HK-2 (cell line): ENCODE data around the gene SPANXN4.

ENCODE experiments used
- DNase-seq: peaks from one replicate; pipeline ENCODE4 v3.0.0-alpha.2; 2018; ENCODE audit not compliant: unreplicated experiment

Gene SPANXN4, protein sequence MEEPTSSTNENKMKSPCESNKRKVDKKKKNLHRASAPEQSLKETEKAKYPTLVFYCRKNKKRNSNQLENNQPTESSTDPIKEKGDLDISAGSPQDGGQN

GRCh38 chrX:143025628-143026027 is at the start of gene SPANXN4:
Gene SPANXN4, plus strand, starts transcription at chrX:143025928. Its CDS starts 87 bp downstream, at chrX:143026015.
- DNase-seq = no peak

DNA sequence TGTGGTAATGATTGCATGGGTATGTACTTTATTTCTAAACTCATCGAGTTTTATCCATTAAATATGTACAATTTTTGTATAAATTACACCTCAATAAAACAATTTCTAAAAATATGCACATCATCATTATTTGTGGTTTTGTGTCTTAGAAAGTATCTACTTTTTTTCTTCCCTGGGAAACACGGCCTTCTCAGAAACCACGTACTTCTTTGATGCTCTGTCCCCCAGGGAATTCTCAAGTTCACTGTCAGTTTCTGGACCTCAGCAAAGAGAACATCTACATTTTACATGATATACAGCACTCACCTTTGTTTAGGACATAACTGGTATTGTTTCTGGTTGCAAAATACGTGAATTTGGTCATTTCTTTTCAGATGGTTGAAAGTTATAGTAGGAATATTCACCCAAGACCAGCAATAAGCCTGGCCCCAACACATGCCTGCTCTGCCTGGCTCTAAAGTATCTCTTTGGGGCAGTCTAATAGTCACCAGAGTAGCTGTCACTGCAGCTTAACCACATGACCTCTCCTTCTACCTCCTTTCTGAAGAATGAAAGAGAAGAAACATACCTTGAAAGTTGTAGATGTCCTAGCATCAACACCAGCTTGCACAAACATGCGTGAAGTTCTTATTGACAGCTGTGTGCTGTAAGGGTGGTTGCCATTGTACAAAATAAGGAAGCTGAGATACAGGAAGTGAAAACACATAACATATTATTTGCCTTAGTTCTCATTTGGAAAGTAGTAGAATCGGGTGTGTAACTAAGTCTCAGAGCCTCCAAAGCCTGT is 48.4 kb upstream of the SPANXN4 start:
- no peak for DNase-seq

- DNase-seq = no peak
Observed at GRCh38 chrX:142978130-142978684, 47.5 kb upstream of the SPANXN4 start.

GRCh38 chrX:142982679-142983078 is 43.0 kb upstream of the SPANXN4 start:
- no peak for DNase-seq

GRCh38 chrX:142994988-142995387 is 30.7 kb upstream of the SPANXN4 start:
- DNase-seq = no peak

- DNase-seq = no peak
Observed at GRCh38 chrX:142998447-142999198, 27.1 kb upstream of the SPANXN4 start.

DNA sequence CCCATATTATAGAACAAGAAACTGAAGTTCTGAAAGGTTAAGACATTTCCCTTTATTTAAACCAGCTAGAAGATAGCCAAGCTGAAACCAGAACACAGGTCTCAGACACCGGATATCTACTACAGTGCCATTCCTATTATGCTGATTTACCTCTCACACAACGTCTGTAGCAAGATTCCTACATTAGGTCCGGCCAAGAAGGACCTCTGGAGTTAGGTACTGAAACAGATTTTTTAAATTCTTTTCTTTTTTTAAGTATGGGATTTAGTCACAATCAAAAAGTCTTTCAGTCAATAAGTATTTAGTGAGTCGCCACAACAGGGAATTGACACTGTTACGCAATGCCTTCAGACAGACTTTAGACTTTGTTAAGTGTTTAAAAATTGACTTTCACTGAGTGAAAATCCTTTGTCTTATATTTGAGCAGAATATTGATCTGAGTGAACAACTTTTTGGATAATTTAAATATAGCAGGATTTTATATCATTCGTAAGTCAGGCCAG is 26.5 kb upstream of the SPANXN4 start:
- DNase-seq = no peak

DNA sequence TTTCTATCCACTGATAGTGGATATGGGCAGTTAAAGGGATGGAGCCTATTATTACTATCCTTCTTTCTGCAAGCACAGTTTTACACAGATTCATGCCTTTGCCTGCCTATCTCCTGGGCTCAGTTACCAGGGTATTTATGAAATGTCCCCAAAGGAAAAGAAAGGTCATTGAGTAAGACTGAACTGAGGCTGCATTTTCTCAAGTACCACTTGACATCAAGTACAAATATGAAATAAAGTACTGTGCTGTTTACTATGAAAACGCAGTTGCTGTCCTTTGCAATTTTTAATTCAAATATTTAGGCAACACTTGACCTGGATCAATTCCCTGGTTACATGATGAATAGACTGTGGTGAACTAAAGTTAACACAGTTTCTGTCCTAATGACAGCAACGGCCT is 23.5 kb upstream of the SPANXN4 start:
- no peak for DNase-seq

GRCh38 chrX:143017272-143017671 is 8.5 kb upstream of the SPANXN4 start:
- no peak for DNase-seq

DNA sequence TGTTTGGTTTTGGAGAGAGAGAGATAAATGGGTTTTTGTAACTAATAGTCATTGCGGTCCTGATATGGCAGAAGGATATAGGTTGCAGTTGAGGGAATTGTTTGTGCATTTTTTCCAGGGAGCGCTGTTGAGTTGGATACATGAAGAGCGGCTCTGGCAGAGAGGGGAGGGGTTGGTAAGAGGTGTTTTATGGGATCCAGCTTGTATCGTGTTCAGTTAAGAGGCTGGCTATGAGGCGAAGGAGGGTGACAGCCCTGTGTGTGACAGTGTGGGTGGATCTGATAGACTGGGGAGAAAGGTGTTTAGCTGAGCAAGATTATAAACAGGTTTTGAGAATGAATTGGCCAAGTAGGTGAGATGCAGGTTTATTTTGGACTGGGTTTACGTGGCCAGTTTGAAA is 1.5 kb downstream of the SPANXN4 start:
- DNase-seq = no peak

DNA sequence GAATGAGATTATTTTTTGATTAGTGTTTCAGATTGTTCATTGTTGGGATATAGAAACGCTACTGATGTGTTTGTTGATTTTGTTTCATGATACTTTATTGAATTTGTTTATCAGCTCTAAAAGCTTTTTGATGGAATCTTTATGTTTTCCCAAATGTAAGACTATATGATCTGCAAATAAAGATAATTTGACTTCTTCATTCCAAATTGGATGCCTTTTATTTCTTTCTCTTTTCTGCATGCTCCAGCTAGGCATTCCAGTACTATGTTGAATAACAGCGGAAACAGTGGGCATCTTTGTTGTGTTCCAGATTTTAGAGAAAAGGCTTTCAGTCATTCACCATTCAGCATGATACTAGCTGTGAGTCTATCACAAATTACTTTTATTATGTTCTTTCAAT is 21.8 kb downstream of the SPANXN4 start:
- no peak for DNase-seq

GRCh38 chrX:143058120-143058519 is 32.4 kb downstream of the SPANXN4 start:
- no peak for DNase-seq

- DNase-seq = no peak
Observed at GRCh38 chrX:143081231-143081630, 55.5 kb downstream of the SPANXN4 start.

DNA sequence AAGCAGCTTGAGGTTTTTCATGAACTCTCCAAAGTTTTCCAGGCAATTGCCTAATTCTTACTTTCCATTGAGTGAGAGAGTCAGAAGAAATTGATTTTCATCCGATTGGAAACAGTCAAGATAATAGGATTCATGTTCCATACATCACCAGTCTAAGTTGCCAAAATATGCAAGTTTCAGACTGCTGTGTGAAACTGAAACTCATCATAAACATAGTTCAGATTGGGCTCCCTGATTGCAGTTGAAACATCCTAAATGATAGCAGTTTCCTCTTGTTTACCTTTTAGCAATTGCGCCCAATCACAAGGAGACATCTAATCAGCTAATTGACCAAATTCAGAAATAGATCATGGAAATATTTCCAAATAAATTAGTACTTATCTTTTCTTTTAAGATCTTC is 56.8 kb downstream of the SPANXN4 start:
- DNase-seq = no peak
